Measurements from ENCODE around the gene SCN11A.

Gene SCN11A

DNA sequence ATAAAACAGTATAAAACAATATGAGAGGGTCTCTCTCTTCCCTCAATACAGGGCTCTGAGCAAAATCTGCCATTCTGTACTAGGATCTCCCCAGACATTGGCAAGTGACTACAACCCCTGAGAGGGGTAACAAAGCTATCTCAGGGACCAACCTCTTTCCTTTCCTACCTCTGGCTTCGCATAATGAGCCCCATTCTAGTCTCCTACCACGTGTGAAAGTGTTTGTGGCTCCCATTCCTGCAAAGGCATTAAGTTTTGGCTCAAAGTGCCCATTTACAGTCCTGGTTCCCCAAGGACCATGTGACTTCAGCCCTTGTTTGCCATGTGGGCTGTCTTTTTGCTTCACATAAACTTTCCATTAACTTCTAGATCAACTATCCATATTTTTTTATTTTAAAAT, 46.4 kb downstream of the SCN11A start:
- no peak for DNase-seq (ENCODE audit: low read depth, low spot score)
